DND-41 (cell line): Measurements from ENCODE around the gene FNDC3B.
"Not testable (repeated sequence)": the region's sequence is repeated elsewhere in the genome, so short reads cannot be mapped to it uniquely, and the experiment has no call there.

Source experiments
- ATAC-seq: fragments of 200-7000 bp; cut with Tn5 transposase; 3 replicates; pipeline ENCODE4 v1.9.1; 2021; ENCODE audit warnings: low read depth; ENCODE audit not compliant: insufficient read depth
- DNase-seq: peaks from one replicate; pipeline ENCODE4 v3.0.0-alpha.2; 2020
- H2AFZ ChIP-seq: 2 replicates; pipeline ENCODE4 v1.6.0; 2012; ENCODE audit warnings: low read depth, low read length
- H3K27ac ChIP-seq: 2 replicates; pipeline ENCODE4 v1.5.1; 2012; ENCODE audit warnings: low read length, inconsistent platforms
- H3K27me3 ChIP-seq: fragments of 200-600 bp; sonication (generic); 2 replicates; pipeline ENCODE4 v1.6.0; 2012; ENCODE audit warnings: low read length, mild to moderate bottlenecking, inconsistent platforms; ENCODE audit not compliant: insufficient read depth, poor library complexity
- H3K36me3 ChIP-seq: 2 replicates; pipeline ENCODE4 v1.5.1; 2012; ENCODE audit warnings: low read length, inconsistent platforms; ENCODE audit not compliant: insufficient read depth
- H3K4me1 ChIP-seq: 2 replicates; pipeline ENCODE4 v1.5.1; 2012; ENCODE audit warnings: mild to moderate bottlenecking, low read length; ENCODE audit not compliant: insufficient read depth
- H3K4me2 ChIP-seq: 2 replicates; pipeline ENCODE4 v1.6.0; 2012; ENCODE audit warnings: mild to moderate bottlenecking, moderate library complexity, low read length, inconsistent platforms; ENCODE audit not compliant: insufficient read depth
- H3K4me3 ChIP-seq, 2 experiments: fragments of 200-600 bp in 1 of 2; shearing (Covaris generic) in 1 of 2; 2 replicates each; pipeline ENCODE4 v1.5.1; 2012 to 2016; ENCODE audit warnings: inconsistent platforms in 2 of 2, low read length in 2 of 2, mild to moderate bottlenecking in 2 of 2, low read depth in 1 of 2, moderate library complexity in 1 of 2
- H3K79me2 ChIP-seq: 2 replicates; pipeline ENCODE4 v1.6.0; 2012; ENCODE audit warnings: low read length, inconsistent platforms; ENCODE audit not compliant: insufficient read depth
- H3K9ac ChIP-seq: 2 replicates; pipeline ENCODE4 v1.6.0; 2012; ENCODE audit warnings: low read depth, mild to moderate bottlenecking, inconsistent platforms, low read length, moderate library complexity
- H3K9me3 ChIP-seq: 2 replicates; pipeline ENCODE4 v1.5.1; 2012; ENCODE audit warnings: low read length, moderate library complexity, mild to moderate bottlenecking, inconsistent platforms; ENCODE audit not compliant: insufficient read depth, severe bottlenecking
- H4K20me1 ChIP-seq: 2 replicates; pipeline ENCODE4 v1.6.0; 2012; ENCODE audit warnings: low read length; ENCODE audit not compliant: insufficient read depth
- CTCF ChIP-seq: IDR thresholded peaks from 2 replicates; pipeline ENCODE4 v1.5.1; 2012; ENCODE audit warnings: borderline replicate concordance, low read length, moderate library complexity, mild to moderate bottlenecking; ENCODE audit not compliant: poor library complexity, severe bottlenecking; ENCODE audit errors: extremely low read depth
- EZH2 ChIP-seq: IDR thresholded peaks from 3 replicates; pipeline ENCODE4 v1.6.1; 2012; ENCODE audit warnings: borderline replicate concordance, low read depth, mild to moderate bottlenecking, moderate library complexity, low read length, inconsistent platforms; ENCODE audit not compliant: severe bottlenecking

Gene FNDC3B

GRCh38 chr3:172042136-172042662, 2.8 kb downstream of the FNDC3B start:
- Histone ChIP-seq H2AFZ (no peak overlapping the region), H3K27me3 (peaks cover 4% of the 10 kb centered on the region), H3K9ac (no peak overlapping the region), H3K9me3 (no peaks in the 10 kb centered on the region), H3K4me1 (peaks cover 20% of the 10 kb centered on the region), H4K20me1 (no peaks in the 10 kb centered on the region), H3K27ac (no peak overlapping the region), H3K79me2 (no peaks in the 10 kb centered on the region), H3K4me3 (no peak overlapping the region), H3K4me2 (no peak overlapping the region), H3K36me3 (no peaks in the 10 kb centered on the region)
- DNase-seq (no peak), ATAC-seq (no peak)
- no peak for TF ChIP-seq CTCF
- no peak for TF ChIP-seq EZH2

GRCh38 chr3:172042663-172043179, 3.3 kb downstream of the FNDC3B start:
- H4K20me1 ChIP-seq: not testable (repeated sequence)

GRCh38 chr3:172043233-172043632, 3.9 kb downstream of the FNDC3B start:
- TF ChIP-seq EZH2: no peak
- TF ChIP-seq CTCF: no peak
- ATAC-seq (no peak), DNase-seq (no peak)
- Histone ChIP-seq H3K4me1 (peaks cover 20% of the 10 kb centered on the region), H3K4me2 (no peak overlapping the region), H3K9ac (no peak overlapping the region), H3K4me3 (no peak overlapping the region), H3K36me3 (no peaks in the 10 kb centered on the region), H2AFZ (no peak overlapping the region), H4K20me1 (no peaks in the 10 kb centered on the region), H3K27me3 (no peaks in the 10 kb centered on the region), H3K79me2 (no peaks in the 10 kb centered on the region), H3K9me3 (no peaks in the 10 kb centered on the region), H3K27ac (no peak overlapping the region)

More at GRCh38 chr3:172042663-172043179, 3.3 kb downstream of the FNDC3B start:
- not testable (repeated sequence) for H3K27me3 ChIP-seq, H3K9me3 ChIP-seq, H3K36me3 ChIP-seq, H3K4me3 ChIP-seq, H2AFZ ChIP-seq, H3K27ac ChIP-seq, H3K79me2 ChIP-seq, H3K9ac ChIP-seq, H3K4me2 ChIP-seq, DNase-seq, ATAC-seq
- peaks cover 20% of the 10 kb centered on the region for H3K4me1 ChIP-seq

- DNase-seq (no peak), ATAC-seq (no peak)
- Histone ChIP-seq H3K36me3 (no peaks in the 10 kb centered on the region), H3K4me3 (no peak overlapping the region), H3K4me1 (peaks cover 17% of the 10 kb centered on the region), H3K9me3 (no peaks in the 10 kb centered on the region), H3K27ac (no peak overlapping the region), H2AFZ (no peak overlapping the region), H3K79me2 (no peaks in the 10 kb centered on the region), H3K9ac (no peak overlapping the region), H3K4me2 (no peak overlapping the region), H3K27me3 (no peaks in the 10 kb centered on the region), H4K20me1 (no peaks in the 10 kb centered on the region)
- TF ChIP-seq EZH2: no peak
- TF ChIP-seq CTCF: no peak
Measured at GRCh38 chr3:172043766-172044165, 4.4 kb downstream of the FNDC3B start.
